Suprapubic skin (tissue), 4 donors: Measurements from ENCODE around the gene BTN1A1.

Experiments used
- CTCF ChIP-seq, 2 donors: fragments of 200-600 bp in 1 of 2; fragments of 450-650 bp in 1 of 2; sonication (generic) in 1 of 2; IDR thresholded peaks; one replicate each; pipeline ENCODE4 v1.5.1; 2016 to 2019; ENCODE audit warnings: antibody characterized with exemption in 2 of 2, mild to moderate bottlenecking in 1 of 2, moderate library complexity in 1 of 2
- POLR2A ChIP-seq, 2 donors: fragments of 450-650 bp; IDR thresholded peaks; one replicate each; pipeline ENCODE4 v1.6.1; 2017; ENCODE audit warnings: antibody characterized with exemption in 2 of 2, mild to moderate bottlenecking in 2 of 2, moderate library complexity in 2 of 2
- POLR2AphosphoS5 ChIP-seq, 3 donors: sonication (generic); formaldehyde crosslinking; IDR thresholded peaks; one replicate each; pipeline ENCODE4 v1.6.1; 2017; ENCODE audit warnings: antibody characterized with exemption in 3 of 3

GRCh38 chr6:26526928-26527327, 26.8 kb downstream of the BTN1A1 start:
- TF ChIP-seq CTCF (IDR thresholded peaks at IDR 0.05) (no peak), POLR2AphosphoS5 (IDR thresholded peaks at IDR 0.05) (no peak), POLR2A (IDR thresholded peaks at IDR 0.05) (no peak)
